Heart left ventricle (tissue), 13 donors: ENCODE data around the gene CAMKMT.

Source experiments
- POLR2A ChIP-seq, 2 donors: fragments of 450-650 bp; IDR thresholded peaks; one replicate each; pipeline ENCODE4 v1.6.1; 2017; ENCODE audit warnings: antibody characterized with exemption in 2 of 2, mild to moderate bottlenecking in 2 of 2, moderate library complexity in 2 of 2
- TF ChIP-seq, protein P1 (sequence below), 12 donors: fragments of 200-600 bp; sonication (generic) in 4 of 12; IDR thresholded peaks; one replicate each; pipeline versions ENCODE4 v1.5.0 to v1.8.0; 2018 to 2022; ENCODE audit warnings: antibody characterized with exemption in 12 of 12, mild to moderate bottlenecking in 5 of 12
- donor health status: ischemic (EF 13 %, LVEDD 7.1; RV severe dilation, severe dysfunction).
- donor health status: DM: no; HTN: yes; CAD: no.
- donor health status: DM: no; HTN: no; CAD: no.
- donor health status: ischemic (EF 25% LVEDD 6.9; RV normal size, moderate dysfunction).
- donor health status: ischemic (EF 25% LVEDD 5.7; RV mildly dilated, moderate dysfunction).
- donor health status: ischemic (EF 35%, LVEDD 5.7; RV mildly dilated, moderate dysfunction).
- donor health status: nonischemic (EF 11% LVEDD 7.7; RV severe dilation, severe dysfunction).
- donor health status: DM: yes; HTN: yes; CAD: no.
- donor health status: PGD.
- donor health status: ischemic (EF 29% LVEDD 5.4; RV normal size, mild dysfunction).
- donor health status: nonischemic (EF 23%, LVEDD 6.1; RV moderate dilation, normal function).

- TF ChIP-seq, protein P1, sequence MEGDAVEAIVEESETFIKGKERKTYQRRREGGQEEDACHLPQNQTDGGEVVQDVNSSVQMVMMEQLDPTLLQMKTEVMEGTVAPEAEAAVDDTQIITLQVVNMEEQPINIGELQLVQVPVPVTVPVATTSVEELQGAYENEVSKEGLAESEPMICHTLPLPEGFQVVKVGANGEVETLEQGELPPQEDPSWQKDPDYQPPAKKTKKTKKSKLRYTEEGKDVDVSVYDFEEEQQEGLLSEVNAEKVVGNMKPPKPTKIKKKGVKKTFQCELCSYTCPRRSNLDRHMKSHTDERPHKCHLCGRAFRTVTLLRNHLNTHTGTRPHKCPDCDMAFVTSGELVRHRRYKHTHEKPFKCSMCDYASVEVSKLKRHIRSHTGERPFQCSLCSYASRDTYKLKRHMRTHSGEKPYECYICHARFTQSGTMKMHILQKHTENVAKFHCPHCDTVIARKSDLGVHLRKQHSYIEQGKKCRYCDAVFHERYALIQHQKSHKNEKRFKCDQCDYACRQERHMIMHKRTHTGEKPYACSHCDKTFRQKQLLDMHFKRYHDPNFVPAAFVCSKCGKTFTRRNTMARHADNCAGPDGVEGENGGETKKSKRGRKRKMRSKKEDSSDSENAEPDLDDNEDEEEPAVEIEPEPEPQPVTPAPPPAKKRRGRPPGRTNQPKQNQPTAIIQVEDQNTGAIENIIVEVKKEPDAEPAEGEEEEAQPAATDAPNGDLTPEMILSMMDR (IDR thresholded peaks at IDR 0.05): no peak
- TF ChIP-seq POLR2A (IDR thresholded peaks at IDR 0.05): no peak
Observed at GRCh38 chr2:44564752-44565151, 203.0 kb downstream of the CAMKMT start.
